HG02938 (cell line): ENCODE measurements around the gene UPK3B.
"Not testable (repeated sequence)": the region's sequence is repeated elsewhere in the genome, so short reads cannot be mapped to it uniquely, and the experiment has no call there.

Experiments used
- ATAC-seq: cut with Tn5 transposase; IDR thresholded peaks from one replicate; pipeline ENCODE4 v1.9.1; 2021; ENCODE audit warnings: mild to moderate bottlenecking, moderate library complexity; ENCODE audit not compliant: unreplicated experiment

The UPK3B gene

DNA sequence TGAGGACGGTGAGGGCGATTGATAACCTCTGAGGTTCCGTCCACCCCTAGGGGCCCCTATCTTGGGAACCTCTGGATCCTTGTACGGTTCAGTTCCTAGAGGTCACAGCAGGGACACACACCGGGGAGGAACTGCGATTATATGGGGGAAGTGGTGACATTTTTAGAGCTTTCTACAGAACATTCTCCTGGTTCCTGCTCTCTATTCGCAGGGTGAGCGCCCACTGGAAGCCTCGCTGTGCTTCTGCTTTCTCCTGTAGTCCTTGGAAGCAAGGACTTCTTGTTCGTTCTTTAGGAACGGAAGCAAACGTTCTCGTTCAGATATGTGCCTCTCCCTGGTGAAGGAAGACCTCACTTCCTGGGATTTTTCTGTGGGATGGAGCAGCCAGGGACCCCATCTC is 22.4 kb upstream of the UPK3B start:
- ATAC-seq, result not testable (repeated sequence)

GRCh38 chr7:76492139-76492538 is 18.2 kb upstream of the UPK3B start:
- ATAC-seq, result not testable (repeated sequence)

DNA sequence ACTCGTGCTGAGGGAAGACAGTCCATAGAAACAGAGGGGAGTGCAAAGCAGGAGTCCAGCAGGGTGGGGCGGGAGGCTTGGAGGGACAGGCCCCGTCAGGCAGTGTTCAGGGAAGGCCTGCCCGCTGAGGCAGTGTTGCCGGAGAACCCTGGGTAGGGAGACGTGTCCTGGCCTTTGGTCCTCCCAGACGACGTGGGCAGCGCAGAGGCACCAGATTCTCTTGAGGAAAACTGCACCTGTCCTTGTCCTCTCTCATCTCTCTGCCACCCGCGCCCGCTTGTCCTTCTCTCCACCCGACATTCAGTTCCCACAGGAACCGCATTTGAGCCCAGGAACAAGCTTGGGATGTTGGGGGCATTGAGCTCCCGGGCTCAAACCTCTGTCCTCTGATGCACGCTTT is 14.6 kb upstream of the UPK3B start:
- not testable (repeated sequence) for ATAC-seq

GRCh38 chr7:76497918-76498582 is 12.3 kb upstream of the UPK3B start:
- ATAC-seq, result not testable (repeated sequence)

- not testable (repeated sequence) for ATAC-seq
Observed at GRCh38 chr7:76498583-76499200, 11.7 kb upstream of the UPK3B start.

GRCh38 chr7:76499201-76499923 is 11.0 kb upstream of the UPK3B start:
- not testable (repeated sequence) for ATAC-seq

GRCh38 chr7:76499924-76500241 is 10.5 kb upstream of the UPK3B start:
- not testable (repeated sequence) for ATAC-seq

DNA sequence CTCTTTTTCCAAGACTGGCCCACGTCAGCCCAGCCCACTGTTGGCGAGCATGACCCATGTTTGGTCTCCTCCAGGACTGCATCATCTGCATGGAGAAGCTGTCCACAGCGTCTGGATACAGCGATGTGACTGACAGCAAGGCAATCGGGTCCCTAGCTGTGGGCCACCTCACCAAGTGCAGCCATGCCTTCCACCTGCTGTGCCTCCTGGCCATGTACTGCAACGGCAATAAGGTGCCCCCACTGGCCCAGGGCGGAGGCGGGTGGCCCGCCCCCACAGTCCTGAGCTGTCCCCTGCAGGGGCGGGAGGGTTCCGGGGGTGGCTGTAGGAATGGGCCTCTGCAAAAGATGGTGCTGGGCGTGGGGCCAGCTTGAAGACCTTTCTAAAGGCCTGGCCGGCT is 8.1 kb upstream of the UPK3B start:
- ATAC-seq, result not testable (repeated sequence)

DNA sequence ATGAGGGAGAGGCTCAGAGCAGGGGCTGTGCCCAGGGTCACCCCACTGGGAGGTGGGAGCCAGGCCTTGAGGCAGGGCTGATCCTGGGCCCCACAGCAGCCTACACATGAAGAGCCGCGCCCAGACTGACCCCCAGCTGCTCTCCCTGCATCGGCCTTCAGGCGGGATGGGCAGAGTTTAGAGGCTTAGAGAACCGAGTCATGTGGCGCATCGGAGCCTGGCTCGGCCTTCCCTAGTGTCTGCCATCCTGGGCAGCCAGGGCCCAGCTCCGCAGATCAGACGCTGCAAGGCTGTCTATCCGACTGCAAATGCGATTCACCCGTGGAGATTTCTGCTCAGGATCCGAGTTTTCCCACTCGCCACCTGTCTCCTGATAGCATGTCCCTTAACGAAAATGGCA is 7.5 kb upstream of the UPK3B start:
- not testable (repeated sequence) for ATAC-seq

- not testable (repeated sequence) for ATAC-seq
Observed at GRCh38 chr7:76503244-76503643, 7.1 kb upstream of the UPK3B start.

GRCh38 chr7:76504351-76505167 is 5.8 kb upstream of the UPK3B start:
- ATAC-seq, result not testable (repeated sequence)

DNA sequence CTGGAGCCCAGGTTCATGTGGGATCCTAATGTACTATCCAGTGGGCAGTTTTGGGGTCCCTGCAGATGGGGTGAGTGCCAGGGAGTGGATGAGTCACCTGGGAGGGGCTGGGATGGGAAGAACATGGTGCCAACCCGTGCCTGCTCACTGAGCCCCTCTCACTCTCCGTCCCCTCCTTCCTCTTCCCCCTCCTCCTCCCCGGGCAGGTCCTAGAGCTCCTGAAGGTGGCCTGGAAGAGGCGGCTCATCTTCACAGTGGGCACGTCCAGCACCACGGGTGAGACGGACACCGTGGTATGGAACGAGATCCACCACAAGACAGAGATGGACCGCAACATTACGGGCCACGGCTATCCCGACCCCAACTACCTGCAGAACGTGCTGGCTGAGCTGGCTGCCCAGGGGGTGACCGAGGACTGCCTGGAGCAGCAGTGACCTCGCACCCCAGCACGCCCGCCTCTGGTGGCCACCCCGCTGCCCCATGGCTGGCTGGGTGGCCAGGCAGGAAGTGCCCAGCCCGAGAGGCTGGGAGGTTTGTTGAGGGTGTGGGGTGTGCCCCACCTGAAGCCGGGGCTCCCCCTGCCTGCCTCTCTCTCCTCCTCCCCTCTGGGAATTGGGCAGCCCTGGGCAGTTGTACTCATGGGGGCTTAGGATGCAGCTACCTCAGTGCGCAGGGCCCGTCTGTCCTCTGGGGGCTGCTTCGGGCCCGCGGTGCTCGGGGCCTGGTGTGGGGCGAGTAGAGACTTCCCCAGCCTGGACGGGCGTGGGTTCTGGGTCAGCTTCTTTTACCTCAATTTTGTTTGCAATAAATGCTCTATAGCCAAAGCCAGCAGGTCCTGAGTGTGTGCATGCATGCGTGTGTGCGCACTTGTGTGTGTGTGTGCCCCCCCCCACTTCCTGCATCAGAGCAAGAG is 4.9 kb upstream of the UPK3B start:
- ATAC-seq, result no peak

GRCh38 chr7:76506081-76506440 is 4.3 kb upstream of the UPK3B start:
- no peak for ATAC-seq

GRCh38 chr7:76506643-76507042 is 3.7 kb upstream of the UPK3B start:
- ATAC-seq, result not testable (repeated sequence)

GRCh38 chr7:76507723-76508406 is 2.5 kb upstream of the UPK3B start:
- no peak for ATAC-seq

DNA sequence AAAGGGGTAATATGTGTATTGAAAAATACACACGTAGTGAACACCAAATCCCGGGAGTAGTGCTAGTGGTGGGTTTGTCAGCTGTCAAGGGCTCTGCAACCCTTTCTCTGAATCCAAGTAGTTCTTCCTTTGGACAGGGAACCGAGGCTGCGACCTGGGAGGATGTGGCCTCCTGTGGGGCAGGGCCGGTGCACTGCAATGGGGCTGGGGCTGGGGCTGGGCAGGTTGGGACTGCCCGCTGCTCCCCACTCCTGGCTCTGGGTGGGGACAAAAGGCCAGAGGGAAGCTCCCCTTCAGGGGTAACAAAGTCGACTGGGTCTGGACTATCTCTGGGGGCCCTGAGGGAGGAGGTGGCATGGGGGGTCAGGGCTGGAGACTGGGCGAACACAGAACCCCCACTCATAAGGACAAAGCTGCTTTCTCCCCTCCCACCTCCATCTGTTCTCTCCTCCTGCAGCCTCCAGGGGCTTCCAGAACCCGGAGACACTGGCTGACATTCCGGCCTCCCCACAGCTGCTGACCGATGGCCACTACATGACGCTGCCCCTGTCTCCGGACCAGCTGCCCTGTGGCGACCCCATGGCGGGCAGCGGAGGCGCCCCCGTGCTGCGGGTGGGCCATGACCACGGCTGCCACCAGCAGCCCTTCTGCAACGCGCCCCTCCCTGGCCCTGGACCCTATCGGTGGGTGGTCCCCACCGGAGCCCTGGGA is 1.0 kb downstream of the UPK3B start:
- not testable (repeated sequence) for ATAC-seq

DNA sequence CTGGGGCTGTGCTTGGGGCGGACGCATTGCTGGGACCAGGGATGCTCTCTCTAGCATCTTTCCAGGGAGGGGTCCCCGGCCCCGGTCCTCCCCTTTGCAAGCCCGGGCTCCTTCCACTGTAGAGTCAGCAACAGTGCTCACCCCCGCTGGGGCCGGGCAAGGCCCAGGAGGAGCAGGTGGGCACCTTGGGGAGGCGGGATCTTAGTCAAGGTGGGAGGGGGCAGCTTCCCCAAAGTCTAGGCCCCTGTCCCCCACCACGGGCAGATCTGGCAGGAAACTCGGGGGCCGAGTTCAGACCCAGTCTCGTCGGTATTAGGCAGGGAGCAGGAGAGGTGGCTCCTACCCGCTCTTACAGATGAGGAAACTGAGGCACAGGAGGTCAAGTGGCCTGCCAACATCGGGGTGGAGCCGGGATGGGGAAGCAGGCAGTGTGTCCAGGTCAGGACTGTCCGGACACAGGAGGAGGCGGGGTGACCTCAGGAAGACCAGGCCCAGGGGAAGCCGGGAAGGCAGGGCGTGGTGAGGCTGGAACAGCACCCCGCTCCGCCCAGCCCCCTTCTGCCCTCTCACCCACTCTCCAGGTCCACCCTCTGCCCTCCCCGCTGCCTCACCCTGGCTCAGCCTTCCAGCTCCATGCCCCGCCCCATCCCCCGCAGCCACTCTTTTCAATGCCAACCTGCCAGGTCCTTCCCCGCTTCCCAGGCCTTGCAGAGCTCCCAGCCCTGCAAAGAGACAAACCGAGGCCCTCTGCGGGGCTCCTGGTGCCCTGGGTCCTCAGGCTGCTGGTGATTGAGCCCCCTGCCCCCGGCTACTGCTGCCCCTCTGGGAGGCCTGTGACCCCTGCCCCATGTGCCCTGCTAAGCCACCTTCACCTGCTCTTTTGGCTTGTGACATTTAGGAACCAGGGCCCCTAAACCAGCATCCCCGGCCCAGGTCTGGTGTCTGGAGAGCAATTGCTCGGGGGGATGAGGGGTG is 1.8 kb downstream of the UPK3B start:
- not testable (repeated sequence) for ATAC-seq
